Measurements from ENCODE around the gene PLEKHH2. TPM values are rescaled to one million over a fixed set of nuclear protein-coding genes. Genes with fewer than 3 reads are reported as not detected.

The PLEKHH2 gene
- total RNA-seq, 1 donor from 2014 or later: 16.2 TPM

- H3K9me3 ChIP-seq (ENCODE audit: control insufficient read depth in 3 of 3, low read length in 3 of 3): no peaks in the 10 kb centered on the region
- H3K27me3 ChIP-seq (ENCODE audit: control insufficient read depth in 3 of 3, insufficient read depth in 3 of 3, low read length in 3 of 3): no peaks in the 10 kb centered on the region
- H3K9ac ChIP-seq (ENCODE audit: low read depth in 1 of 3, low read length in 3 of 3): peak overlapping the region; percentile 75 to 93 (median 79)
- peak overlapping the region; percentile 83 to 99 (median 98) for H3K4me3 ChIP-seq (ENCODE audit: low read length in 3 of 3)
- H3K36me3 ChIP-seq (ENCODE audit: control insufficient read depth in 3 of 3, insufficient read depth in 3 of 3, low read length in 3 of 3): peaks cover 4 to 7% (median 5%) of the 10 kb centered on the region in 3 donors
- H3K4me1 ChIP-seq (ENCODE audit: control insufficient read depth in 3 of 3, insufficient read depth in 3 of 3, low read length in 3 of 3): no peaks in the 10 kb centered on the region
- peak overlapping the region; percentile 69 for H3K27ac ChIP-seq (ENCODE audit: low read depth, low read length)
Observed at GRCh38 chr2:43774617-43775016, 137.6 kb downstream of the PLEKHH2 start.

GRCh38 chr2:43776324-43776723 is 139.3 kb downstream of the PLEKHH2 start:
- Histone ChIP-seq H3K27me3 (ENCODE audit: control insufficient read depth in 3 of 3, insufficient read depth in 3 of 3, low read length in 3 of 3) (no peaks in the 10 kb centered on the region), H3K4me1 (ENCODE audit: control insufficient read depth in 3 of 3, insufficient read depth in 3 of 3, low read length in 3 of 3) (no peaks in the 10 kb centered on the region), H3K27ac (ENCODE audit: low read depth, low read length) (no peak overlapping the region), H3K36me3 (ENCODE audit: control insufficient read depth in 3 of 3, insufficient read depth in 3 of 3, low read length in 3 of 3) (peaks cover 4 to 16% (median 5%) of the 10 kb centered on the region in 3 donors), H3K9ac (ENCODE audit: low read depth in 1 of 3, low read length in 3 of 3) (no peak overlapping the region), H3K4me3 (ENCODE audit: low read length in 3 of 3) (no peak overlapping the region), H3K9me3 (ENCODE audit: control insufficient read depth in 3 of 3, low read length in 3 of 3) (no peaks in the 10 kb centered on the region)

- Histone ChIP-seq H3K4me3 (ENCODE audit: low read length in 3 of 3) (no peak overlapping the region), H3K9me3 (ENCODE audit: control insufficient read depth in 3 of 3, low read length in 3 of 3) (no peaks in the 10 kb centered on the region), H3K4me1 (ENCODE audit: control insufficient read depth in 3 of 3, insufficient read depth in 3 of 3, low read length in 3 of 3) (no peaks in the 10 kb centered on the region), H3K36me3 (ENCODE audit: control insufficient read depth in 3 of 3, insufficient read depth in 3 of 3, low read length in 3 of 3) (peaks cover 4 to 16% (median 5%) of the 10 kb centered on the region in 3 donors), H3K27me3 (ENCODE audit: control insufficient read depth in 3 of 3, insufficient read depth in 3 of 3, low read length in 3 of 3) (no peaks in the 10 kb centered on the region), H3K9ac (ENCODE audit: low read depth in 1 of 3, low read length in 3 of 3) (no peak overlapping the region), H3K27ac (ENCODE audit: low read depth, low read length) (no peak overlapping the region)
Observed at GRCh38 chr2:43777306-43777926, 140.4 kb downstream of the PLEKHH2 start.

- Histone ChIP-seq H3K36me3 (ENCODE audit: control insufficient read depth in 3 of 3, insufficient read depth in 3 of 3, low read length in 3 of 3) (peaks cover 4 to 16% (median 5%) of the 10 kb centered on the region in 3 donors), H3K9me3 (ENCODE audit: control insufficient read depth in 3 of 3, low read length in 3 of 3) (no peaks in the 10 kb centered on the region), H3K27me3 (ENCODE audit: control insufficient read depth in 3 of 3, insufficient read depth in 3 of 3, low read length in 3 of 3) (no peaks in the 10 kb centered on the region), H3K9ac (ENCODE audit: low read depth in 1 of 3, low read length in 3 of 3) (no peak overlapping the region), H3K4me1 (ENCODE audit: control insufficient read depth in 3 of 3, insufficient read depth in 3 of 3, low read length in 3 of 3) (no peaks in the 10 kb centered on the region), H3K27ac (ENCODE audit: low read depth, low read length) (no peak overlapping the region), H3K4me3 (ENCODE audit: low read length in 3 of 3) (no peak overlapping the region)
Observed at GRCh38 chr2:43778233-43778632, 141.2 kb downstream of the PLEKHH2 start.

GRCh38 chr2:43787895-43788294 is 150.8 kb downstream of the PLEKHH2 start:
- peaks cover 0 to 13% (median 9%) of the 10 kb centered on the region in 3 donors for H3K36me3 ChIP-seq (ENCODE audit: control insufficient read depth in 3 of 3, insufficient read depth in 3 of 3, low read length in 3 of 3)
- no peaks in the 10 kb centered on the region for H3K27me3 ChIP-seq (ENCODE audit: control insufficient read depth in 3 of 3, insufficient read depth in 3 of 3, low read length in 3 of 3)
- H3K27ac ChIP-seq (ENCODE audit: low read depth, low read length): no peak overlapping the region

GRCh38 chr2:43788646-43789045 is 151.6 kb downstream of the PLEKHH2 start:
- Histone ChIP-seq H3K9ac (ENCODE audit: low read depth in 1 of 3, low read length in 3 of 3) (no peak overlapping the region), H3K27ac (ENCODE audit: low read depth, low read length) (no peak overlapping the region), H3K27me3 (ENCODE audit: control insufficient read depth in 3 of 3, insufficient read depth in 3 of 3, low read length in 3 of 3) (no peaks in the 10 kb centered on the region), H3K36me3 (ENCODE audit: control insufficient read depth in 3 of 3, insufficient read depth in 3 of 3, low read length in 3 of 3) (peaks cover 0 to 13% (median 9%) of the 10 kb centered on the region in 3 donors), H3K4me3 (ENCODE audit: low read length in 3 of 3) (no peak overlapping the region), H3K4me1 (ENCODE audit: control insufficient read depth in 3 of 3, insufficient read depth in 3 of 3, low read length in 3 of 3) (no peaks in the 10 kb centered on the region), H3K9me3 (ENCODE audit: control insufficient read depth in 3 of 3, low read length in 3 of 3) (no peaks in the 10 kb centered on the region)

More at GRCh38 chr2:43787895-43788294, 150.8 kb downstream of the PLEKHH2 start:
- Histone ChIP-seq H3K4me3 (ENCODE audit: low read length in 3 of 3) (no peak overlapping the region), H3K4me1 (ENCODE audit: control insufficient read depth in 3 of 3, insufficient read depth in 3 of 3, low read length in 3 of 3) (no peaks in the 10 kb centered on the region), H3K9me3 (ENCODE audit: control insufficient read depth in 3 of 3, low read length in 3 of 3) (no peaks in the 10 kb centered on the region), H3K9ac (ENCODE audit: low read depth in 1 of 3, low read length in 3 of 3) (no peak overlapping the region)

- Histone ChIP-seq H3K4me3 (ENCODE audit: low read length in 3 of 3) (no peak overlapping the region), H3K36me3 (ENCODE audit: control insufficient read depth in 3 of 3, insufficient read depth in 3 of 3, low read length in 3 of 3) (peaks cover 0 to 13% (median 11%) of the 10 kb centered on the region in 3 donors), H3K4me1 (ENCODE audit: control insufficient read depth in 3 of 3, insufficient read depth in 3 of 3, low read length in 3 of 3) (no peaks in the 10 kb centered on the region), H3K27ac (ENCODE audit: low read depth, low read length) (peak overlapping the region; percentile 30), H3K27me3 (ENCODE audit: control insufficient read depth in 3 of 3, insufficient read depth in 3 of 3, low read length in 3 of 3) (no peaks in the 10 kb centered on the region), H3K9me3 (ENCODE audit: control insufficient read depth in 3 of 3, low read length in 3 of 3) (no peaks in the 10 kb centered on the region), H3K9ac (ENCODE audit: low read depth in 1 of 3, low read length in 3 of 3) (no peak overlapping the region)
Observed at GRCh38 chr2:43790147-43790546, 153.1 kb downstream of the PLEKHH2 start.

GRCh38 chr2:43791035-43791765 is 154.1 kb downstream of the PLEKHH2 start:
- no peak overlapping the region for H3K4me3 ChIP-seq (ENCODE audit: low read length in 3 of 3)
- no peaks in the 10 kb centered on the region for H3K4me1 ChIP-seq (ENCODE audit: control insufficient read depth in 3 of 3, insufficient read depth in 3 of 3, low read length in 3 of 3)
- no peak overlapping the region for H3K27ac ChIP-seq (ENCODE audit: low read depth, low read length)
- no peak overlapping the region for H3K9ac ChIP-seq (ENCODE audit: low read depth in 1 of 3, low read length in 3 of 3)
- H3K36me3 ChIP-seq (ENCODE audit: control insufficient read depth in 3 of 3, insufficient read depth in 3 of 3, low read length in 3 of 3): peaks cover 0 to 17% (median 14%) of the 10 kb centered on the region in 3 donors
- H3K27me3 ChIP-seq (ENCODE audit: control insufficient read depth in 3 of 3, insufficient read depth in 3 of 3, low read length in 3 of 3): no peaks in the 10 kb centered on the region
- no peaks in the 10 kb centered on the region for H3K9me3 ChIP-seq (ENCODE audit: control insufficient read depth in 3 of 3, low read length in 3 of 3)

GRCh38 chr2:43792653-43793052 is 155.6 kb downstream of the PLEKHH2 start:
- no peaks in the 10 kb centered on the region for H3K27me3 ChIP-seq (ENCODE audit: control insufficient read depth in 3 of 3, insufficient read depth in 3 of 3, low read length in 3 of 3)
- no peak overlapping the region for H3K9ac ChIP-seq (ENCODE audit: low read depth in 1 of 3, low read length in 3 of 3)
- H3K4me3 ChIP-seq (ENCODE audit: low read length in 3 of 3): no peak overlapping the region
- no peaks in the 10 kb centered on the region for H3K4me1 ChIP-seq (ENCODE audit: control insufficient read depth in 3 of 3, insufficient read depth in 3 of 3, low read length in 3 of 3)
- H3K36me3 ChIP-seq (ENCODE audit: control insufficient read depth in 3 of 3, insufficient read depth in 3 of 3, low read length in 3 of 3): peaks cover 0 to 20% (median 17%) of the 10 kb centered on the region in 3 donors
- no peak overlapping the region for H3K27ac ChIP-seq (ENCODE audit: low read depth, low read length)
- no peaks in the 10 kb centered on the region for H3K9me3 ChIP-seq (ENCODE audit: control insufficient read depth in 3 of 3, low read length in 3 of 3)

GRCh38 chr2:43794956-43795355 is 157.9 kb downstream of the PLEKHH2 start:
- Histone ChIP-seq H3K9ac (ENCODE audit: low read depth in 1 of 3, low read length in 3 of 3) (no peak overlapping the region), H3K27me3 (ENCODE audit: control insufficient read depth in 3 of 3, insufficient read depth in 3 of 3, low read length in 3 of 3) (no peaks in the 10 kb centered on the region), H3K27ac (ENCODE audit: low read depth, low read length) (no peak overlapping the region), H3K9me3 (ENCODE audit: control insufficient read depth in 3 of 3, low read length in 3 of 3) (no peaks in the 10 kb centered on the region), H3K4me1 (ENCODE audit: control insufficient read depth in 3 of 3, insufficient read depth in 3 of 3, low read length in 3 of 3) (no peaks in the 10 kb centered on the region), H3K36me3 (ENCODE audit: control insufficient read depth in 3 of 3, insufficient read depth in 3 of 3, low read length in 3 of 3) (peaks cover 0 to 21% (median 12%) of the 10 kb centered on the region in 3 donors), H3K4me3 (ENCODE audit: low read length in 3 of 3) (no peak overlapping the region)
